ENCODE measurements around the gene G6PC3.

G6PC3 gene

DNA sequence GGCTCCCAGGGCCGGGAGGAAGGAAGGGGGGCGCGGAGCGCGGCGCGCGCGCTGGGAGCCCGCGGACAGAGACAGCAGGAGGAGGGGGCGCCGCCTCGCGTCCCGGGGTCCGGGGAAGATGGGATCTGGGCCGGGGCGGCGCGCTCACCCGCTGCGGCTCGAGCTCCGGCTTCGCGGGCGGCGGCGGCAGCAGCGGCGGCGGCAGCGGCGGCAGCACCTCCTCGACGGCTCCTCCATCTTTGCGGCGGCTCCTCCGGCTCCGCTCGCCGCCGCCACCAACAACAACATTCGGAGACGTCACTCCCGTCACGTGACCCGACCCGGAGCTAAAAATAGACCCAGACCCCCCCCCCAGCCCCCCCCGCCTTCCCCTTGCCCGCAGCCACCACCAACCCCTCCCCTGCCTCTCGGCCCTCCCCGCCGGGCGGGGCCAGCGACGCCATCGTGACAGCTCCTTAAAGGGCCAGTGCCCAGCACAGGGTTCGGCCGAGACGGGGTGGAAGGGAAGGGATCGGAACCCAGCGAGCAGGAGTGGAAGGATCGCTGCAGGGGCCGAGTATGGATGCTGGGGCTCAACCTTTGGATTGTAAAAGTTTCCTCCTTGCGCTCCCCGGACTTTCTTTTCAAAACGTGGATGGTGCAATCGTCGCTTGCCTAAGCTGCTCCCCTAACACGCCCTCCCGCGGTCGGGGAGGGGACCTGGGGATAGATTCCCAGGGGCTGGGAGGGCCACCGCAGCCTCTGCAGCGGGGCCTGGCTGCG, 53.0 kb downstream of the G6PC3 start, which contains the start of gene HDAC5:
Gene HDAC5 (minus strand): TSS at position 286 of the 762 bp plus-strand sequence. CDS start 6,126 bp downstream, outside the sequence.
- peak; percentile 92 to 93 for DNase-seq (ENCODE audit: low read depth in 2 of 2)

- DNase-seq (ENCODE audit: low read depth in 2 of 2) = no peak
Observed at GRCh38 chr17:44124118-44124438, 53.5 kb downstream of the G6PC3 start.
